ENCODE measurements around the gene VWA3A.

DNA sequence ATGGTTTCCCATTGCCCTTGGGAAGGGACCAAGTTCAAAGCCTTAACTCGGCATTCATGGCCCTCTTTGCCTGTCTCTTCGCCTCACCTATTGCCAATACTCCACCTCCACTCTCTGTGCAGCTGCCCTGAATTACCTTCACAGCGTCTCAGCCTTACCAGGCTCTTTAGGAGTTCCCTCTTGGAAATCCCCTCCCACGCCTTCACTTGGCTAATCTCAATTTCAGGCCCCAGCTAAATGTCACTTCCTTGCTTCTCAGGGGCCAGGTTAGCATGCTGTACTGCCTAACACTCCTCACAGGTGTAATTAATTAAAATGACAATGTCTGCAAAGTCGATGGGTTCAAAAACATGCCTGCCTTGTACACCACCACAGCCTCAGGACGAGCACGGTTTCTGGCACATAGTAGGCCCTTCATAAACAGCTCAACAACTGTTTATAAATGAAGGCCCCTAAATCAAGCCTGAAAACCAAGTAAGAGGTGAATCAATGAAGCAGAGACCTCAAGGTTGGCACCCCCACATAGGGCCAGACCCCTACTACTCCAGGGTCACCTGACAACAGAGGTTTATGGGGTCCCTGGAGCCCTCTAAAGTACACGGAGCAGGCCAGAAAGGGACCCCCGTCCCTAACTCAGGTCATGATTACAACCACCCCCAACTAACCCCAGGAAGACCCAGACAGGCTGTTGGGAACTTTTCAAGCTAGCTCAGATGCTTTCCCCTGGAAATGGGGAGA is 102.5 kb downstream of the VWA3A start:
- TF ChIP-seq, protein P1, sequence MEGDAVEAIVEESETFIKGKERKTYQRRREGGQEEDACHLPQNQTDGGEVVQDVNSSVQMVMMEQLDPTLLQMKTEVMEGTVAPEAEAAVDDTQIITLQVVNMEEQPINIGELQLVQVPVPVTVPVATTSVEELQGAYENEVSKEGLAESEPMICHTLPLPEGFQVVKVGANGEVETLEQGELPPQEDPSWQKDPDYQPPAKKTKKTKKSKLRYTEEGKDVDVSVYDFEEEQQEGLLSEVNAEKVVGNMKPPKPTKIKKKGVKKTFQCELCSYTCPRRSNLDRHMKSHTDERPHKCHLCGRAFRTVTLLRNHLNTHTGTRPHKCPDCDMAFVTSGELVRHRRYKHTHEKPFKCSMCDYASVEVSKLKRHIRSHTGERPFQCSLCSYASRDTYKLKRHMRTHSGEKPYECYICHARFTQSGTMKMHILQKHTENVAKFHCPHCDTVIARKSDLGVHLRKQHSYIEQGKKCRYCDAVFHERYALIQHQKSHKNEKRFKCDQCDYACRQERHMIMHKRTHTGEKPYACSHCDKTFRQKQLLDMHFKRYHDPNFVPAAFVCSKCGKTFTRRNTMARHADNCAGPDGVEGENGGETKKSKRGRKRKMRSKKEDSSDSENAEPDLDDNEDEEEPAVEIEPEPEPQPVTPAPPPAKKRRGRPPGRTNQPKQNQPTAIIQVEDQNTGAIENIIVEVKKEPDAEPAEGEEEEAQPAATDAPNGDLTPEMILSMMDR (IDR thresholded peaks at IDR 0.05): no peak
- no peak for TF ChIP-seq POLR2AphosphoS5 (IDR thresholded peaks at IDR 0.05)

All from gastroesophageal sphincter (tissue), 3 donors.